Activated T-cell treated with anti-CD3 and anti-CD28 coated beads, Interleukin-2, amount 50 U/mL, for 1 hour (primary cell): ENCODE measurements around the gene NFE2L3.

Experiments used
- DNase-seq: peaks from one replicate; pipeline ENCODE4 v3.0.0-alpha.2; 2020

NFE2L3 gene

GRCh38 chr7:26201247-26202018 lies 49.4 kb downstream of the NFE2L3 start, which contains the start of gene CBX3:
CBX3 (plus strand) TSS chr7:26201745; CDS start chr7:26202999, 1,254 bp downstream.
- DNase-seq, result peak; percentile 90

GRCh38 chr7:26202019-26202990 lies 50.3 kb downstream of the NFE2L3 start:
- DNase-seq, result no peak

- DNase-seq, result no peak
These were observed 51.0 kb downstream of the NFE2L3 start for GRCh38 chr7:26203016-26203415.

GRCh38 chr7:26208040-26208439 lies 56.0 kb downstream of the NFE2L3 start:
- DNase-seq, result no peak

- no peak for DNase-seq
These were observed 61.1 kb downstream of the NFE2L3 start for GRCh38 chr7:26212921-26213718.

- no peak for DNase-seq
These were observed 62.0 kb downstream of the NFE2L3 start for GRCh38 chr7:26213807-26214515.

- DNase-seq, result no peak
These were observed 64.1 kb downstream of the NFE2L3 start for GRCh38 chr7:26216049-26216448.

- DNase-seq, result no peak
These were observed 72.4 kb downstream of the NFE2L3 start for GRCh38 chr7:26224359-26224758.

GRCh38 chr7:26227987-26228386 lies 76.0 kb downstream of the NFE2L3 start:
- DNase-seq, result no peak

GRCh38 chr7:26233902-26234511 lies 82.0 kb downstream of the NFE2L3 start:
- DNase-seq, result no peak
